Measurements from ENCODE around the gene TEX261. TPM values are rescaled to one million over a fixed set of nuclear protein-coding genes. Genes with fewer than 3 reads are reported as not detected.

TEX261 gene
- total and polyA plus RNA-seq, 2 of the 8 experiments (the other 6 are each of a cell fraction or from before 2014, with no cell fraction given) = 25.2 to 30.1 TPM

GRCh38 chr2:70974592-70974991, 20.1 kb downstream of the TEX261 start:
- H3K23me2 ChIP-seq (ENCODE audit: low read depth, low read length) = peaks cover 5% of the 10 kb centered on the region; the same call in 1 of the 2 replicates
- no peak overlapping the region for H2BK120ac ChIP-seq (replicated peaks; ENCODE audit: low read depth, low read length)
- no peak overlapping the region for H3K14ac ChIP-seq (ENCODE audit: insufficient read length)
- H4K8ac ChIP-seq (ENCODE audit: extremely low read depth, insufficient read depth, low read length) = no peak overlapping the region
- ChIA-PET CTCF (ENCODE audit: partially characterized antibody) (interaction anchor here (0.7 to 1.8 kb wide), 7 partner anchors 8 to 54 kb away, joined by 3 to 16 read pairs (median 5); no protein-coding TSS in a partner anchor), POLR2A (ENCODE audit: partially characterized antibody) (interaction anchor here (0.8 to 2.0 kb wide), 2 partner anchors 8 to 10 kb away, joined by 3 to 6 read pairs; no protein-coding TSS in a partner anchor)
- peaks cover 0 to 14% (median 4%) of the 10 kb centered on the region in 4 experiments; a peak in 6 of 7 replicates for H3K4me1 ChIP-seq (replicated peaks in 1 of 4; ENCODE audit: control insufficient read depth in 3 of 4, insufficient read depth in 4 of 4, low read length in 3 of 4)
- no peak overlapping the region for H2BK5ac ChIP-seq (ENCODE audit: low read depth, low read length)
- no peak overlapping the region for H3K23ac ChIP-seq (ENCODE audit: insufficient read length)
- H3K9me3 ChIP-seq (ENCODE audit: insufficient read depth in 2 of 2, low read depth in 1 of 2, low read length in 1 of 2) = no peaks in the 10 kb centered on the region
- 88% methylated on average over 3 of the region's 3 CpGs; no CpG with 5 or more reads in 1 of the 2 experiments for WGBS, 2 experiments (ENCODE audit: extremely low coverage in 1 of 2, insufficient coverage in 1 of 2, insufficient read length in 1 of 2, insufficient replicate concordance in 2 of 2, low coverage in 1 of 2, low lambda C conversion rate in 2 of 2, missing lambda C conversion rate in 1 of 2)
- no peak overlapping the region for H4K5ac ChIP-seq (ENCODE audit: insufficient read length, low read depth, low read length)
- H3K56ac ChIP-seq (replicated peaks; ENCODE audit: insufficient read length, low read depth, low read length) = no peak overlapping the region
- no peak overlapping the region for H3K4ac ChIP-seq (replicated peaks; ENCODE audit: insufficient read length, low read depth, low read length)
- H2BK12ac ChIP-seq (ENCODE audit: low read depth, low read length) = peak overlapping the region; percentile 71; the same call in 1 of the 2 replicates
- H2BK15ac ChIP-seq (ENCODE audit: low read length) = peak overlapping the region; percentile 10; the same call in 1 of the 2 replicates
- H3K79me1 ChIP-seq (ENCODE audit: low read depth, low read length) = no peaks in the 10 kb centered on the region
- H2BK20ac ChIP-seq (ENCODE audit: low read length) = no peak overlapping the region
- H3K4me2 ChIP-seq (ENCODE audit: insufficient read depth in 1 of 2, low read depth in 2 of 2, low read length in 2 of 2) = no peak overlapping the region
- H2AFZ ChIP-seq (ENCODE audit: low read length) = no peak overlapping the region
- FAIRE-seq = no peak
- H4K91ac ChIP-seq (replicated peaks; ENCODE audit: insufficient read length, low read length) = no peak overlapping the region
- DNase-seq (ENCODE audit: low read depth in 1 of 2, low spot score in 2 of 2) = peak in 1 of 2 experiments; percentile 17
- peaks cover 0 to 2% of the 10 kb centered on the region in 2 experiments for H4K20me1 ChIP-seq (replicated peaks in 1 of 2; ENCODE audit: control insufficient read depth in 1 of 2, insufficient read depth in 2 of 2, low read length in 2 of 2)
- H3K18ac ChIP-seq (ENCODE audit: extremely low read depth, low read length) = no peak overlapping the region
- H3K27me3 ChIP-seq (replicated peaks in 1 of 4; ENCODE audit: control insufficient read depth in 3 of 4, extremely low read depth in 1 of 4, insufficient read depth in 3 of 4, low read length in 3 of 4) = peaks cover 0 to 24% (median 7%) of the 10 kb centered on the region in 4 experiments; a peak in 5 of 7 replicates
- no peak overlapping the region for H2AK5ac ChIP-seq (ENCODE audit: low read depth, low read length)
- no peak overlapping the region; a peak in 1 of 7 replicates for H3K9ac ChIP-seq (replicated peaks in 1 of 4; ENCODE audit: extremely low read depth in 1 of 4, low read depth in 3 of 4, low read length in 3 of 4)
- H3K27ac ChIP-seq (ENCODE audit: low read depth, low read length) = no peak overlapping the region
- H3K36me3 ChIP-seq (ENCODE audit: control insufficient read depth in 2 of 4, insufficient read depth in 4 of 4, low read length in 3 of 4) = no peaks in the 10 kb centered on the region
- no peaks in the 10 kb centered on the region for H3K79me2 ChIP-seq (ENCODE audit: control insufficient read depth in 1 of 2, insufficient read depth in 2 of 2, low read length in 2 of 2)
- H3K4me3 ChIP-seq (ENCODE audit: extremely low read depth in 1 of 4, insufficient read depth in 2 of 4, low read depth in 3 of 4, low read length in 4 of 4) = no peak overlapping the region

All from H1 (cell line).